ENCODE measurements around the gene ALK. TPM values are rescaled to one million over a fixed set of nuclear protein-coding genes. Genes with fewer than 3 reads are reported as not detected.

ALK gene
- total RNA-seq, 1 donor, result under 0.01 TPM

DNA sequence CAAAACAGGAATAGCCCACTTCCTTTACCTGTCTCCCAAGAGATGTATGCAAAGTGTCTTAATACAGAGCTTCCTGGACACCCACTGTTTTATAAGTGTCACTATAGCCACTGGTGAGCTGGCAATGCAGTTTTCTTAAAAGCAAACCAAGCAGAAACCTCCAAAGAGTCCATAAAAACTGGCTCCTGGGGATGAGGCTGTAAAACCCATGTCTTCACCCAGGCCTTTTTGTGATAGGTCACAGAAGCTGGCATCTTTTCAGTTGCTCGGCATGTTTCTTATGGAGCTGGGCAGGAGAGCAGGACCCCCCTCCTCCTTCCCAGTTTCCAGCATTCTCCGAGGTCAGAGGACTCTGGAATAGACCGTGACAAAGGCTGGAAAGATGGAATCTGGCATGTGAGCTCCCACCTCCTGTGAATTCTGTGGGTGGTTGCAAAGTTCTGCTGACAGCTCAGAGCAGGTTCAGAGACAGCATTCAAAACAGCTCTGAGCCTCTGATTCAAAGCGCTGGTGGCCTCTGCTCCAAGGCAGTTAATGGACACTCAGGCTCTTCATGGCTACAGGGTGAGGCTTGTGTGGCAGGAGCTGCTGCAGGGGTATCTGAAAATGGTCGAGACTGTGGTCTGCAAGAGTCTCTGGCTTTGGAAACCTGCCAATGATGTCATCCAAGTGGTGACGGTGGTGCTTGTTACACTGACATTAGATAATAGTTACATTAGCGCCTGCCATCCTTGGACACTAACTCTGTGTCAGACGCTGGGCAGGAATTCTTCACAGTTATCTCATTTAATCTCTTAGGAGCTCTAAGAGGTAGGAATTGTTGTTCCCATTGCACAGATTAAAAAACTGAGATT, 522.8 kb downstream of the ALK start:
- Histone ChIP-seq H3K79me2 (ENCODE audit: insufficient read depth, low read length) (no peaks in the 10 kb centered on the region), H2AFZ (ENCODE audit: low read length) (no peak overlapping the region), H3K36me3 (ENCODE audit: insufficient read depth, low read length) (no peaks in the 10 kb centered on the region), H3K27ac (ENCODE audit: low read depth, low read length) (no peak overlapping the region), H3K9me3 (ENCODE audit: low read depth, low read length) (no peaks in the 10 kb centered on the region), H3K4me1 (ENCODE audit: insufficient read depth, low read length) (no peaks in the 10 kb centered on the region), H3K4me2 (ENCODE audit: insufficient read depth, low read length) (no peak overlapping the region), H4K20me1 (ENCODE audit: insufficient read depth, low read length) (no peaks in the 10 kb centered on the region), H3K27me3 (ENCODE audit: insufficient read depth, low read length) (peaks cover 7% of the 10 kb centered on the region), H3K4me3 (ENCODE audit: insufficient read depth, low read length) (no peak overlapping the region)
- peak; percentile 54 for DNase-seq (ENCODE audit: insufficient read length, low spot score, missing footprints)
- TF ChIP-seq, protein P1, sequence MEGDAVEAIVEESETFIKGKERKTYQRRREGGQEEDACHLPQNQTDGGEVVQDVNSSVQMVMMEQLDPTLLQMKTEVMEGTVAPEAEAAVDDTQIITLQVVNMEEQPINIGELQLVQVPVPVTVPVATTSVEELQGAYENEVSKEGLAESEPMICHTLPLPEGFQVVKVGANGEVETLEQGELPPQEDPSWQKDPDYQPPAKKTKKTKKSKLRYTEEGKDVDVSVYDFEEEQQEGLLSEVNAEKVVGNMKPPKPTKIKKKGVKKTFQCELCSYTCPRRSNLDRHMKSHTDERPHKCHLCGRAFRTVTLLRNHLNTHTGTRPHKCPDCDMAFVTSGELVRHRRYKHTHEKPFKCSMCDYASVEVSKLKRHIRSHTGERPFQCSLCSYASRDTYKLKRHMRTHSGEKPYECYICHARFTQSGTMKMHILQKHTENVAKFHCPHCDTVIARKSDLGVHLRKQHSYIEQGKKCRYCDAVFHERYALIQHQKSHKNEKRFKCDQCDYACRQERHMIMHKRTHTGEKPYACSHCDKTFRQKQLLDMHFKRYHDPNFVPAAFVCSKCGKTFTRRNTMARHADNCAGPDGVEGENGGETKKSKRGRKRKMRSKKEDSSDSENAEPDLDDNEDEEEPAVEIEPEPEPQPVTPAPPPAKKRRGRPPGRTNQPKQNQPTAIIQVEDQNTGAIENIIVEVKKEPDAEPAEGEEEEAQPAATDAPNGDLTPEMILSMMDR (IDR thresholded peaks at IDR 0.05; ENCODE audit: extremely low read depth, low read depth, low read length), result no peak

DNA sequence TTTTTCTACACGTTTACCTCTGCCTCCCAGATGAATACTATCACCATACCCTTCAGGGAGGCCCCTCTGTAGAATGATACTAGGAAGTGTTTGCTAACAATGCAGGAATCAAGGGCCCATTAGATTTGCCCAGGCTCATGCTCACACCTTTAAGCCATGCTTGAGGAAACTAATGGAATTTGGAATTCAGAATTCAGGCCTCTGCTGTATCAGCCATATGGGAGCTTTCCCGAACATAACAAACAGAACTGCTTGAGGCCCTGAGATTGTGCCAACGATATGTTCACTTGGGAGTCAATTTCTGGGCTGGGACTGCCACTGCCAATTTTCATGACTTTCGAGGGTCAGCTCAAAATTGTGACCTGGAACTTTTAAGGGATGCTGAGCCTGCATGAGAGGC, 523.7 kb downstream of the ALK start:
- TF ChIP-seq, protein P1 (IDR thresholded peaks at IDR 0.05; ENCODE audit: extremely low read depth, low read depth, low read length), result no peak
- H3K4me1 ChIP-seq (ENCODE audit: insufficient read depth, low read length), result no peaks in the 10 kb centered on the region
- no peaks in the 10 kb centered on the region for H3K36me3 ChIP-seq (ENCODE audit: insufficient read depth, low read length)
- H4K20me1 ChIP-seq (ENCODE audit: insufficient read depth, low read length), result no peaks in the 10 kb centered on the region
- H3K9me3 ChIP-seq (ENCODE audit: low read depth, low read length), result no peaks in the 10 kb centered on the region
- no peak overlapping the region for H3K4me3 ChIP-seq (ENCODE audit: insufficient read depth, low read length)
- H3K27me3 ChIP-seq (ENCODE audit: insufficient read depth, low read length), result peaks cover 7% of the 10 kb centered on the region
- no peaks in the 10 kb centered on the region for H3K79me2 ChIP-seq (ENCODE audit: insufficient read depth, low read length)
- H3K4me2 ChIP-seq (ENCODE audit: insufficient read depth, low read length), result no peak overlapping the region
- no peak overlapping the region for H2AFZ ChIP-seq (ENCODE audit: low read length)
- no peak for DNase-seq (ENCODE audit: insufficient read length, low spot score, missing footprints)
- no peak overlapping the region for H3K27ac ChIP-seq (ENCODE audit: low read depth, low read length)

DNA sequence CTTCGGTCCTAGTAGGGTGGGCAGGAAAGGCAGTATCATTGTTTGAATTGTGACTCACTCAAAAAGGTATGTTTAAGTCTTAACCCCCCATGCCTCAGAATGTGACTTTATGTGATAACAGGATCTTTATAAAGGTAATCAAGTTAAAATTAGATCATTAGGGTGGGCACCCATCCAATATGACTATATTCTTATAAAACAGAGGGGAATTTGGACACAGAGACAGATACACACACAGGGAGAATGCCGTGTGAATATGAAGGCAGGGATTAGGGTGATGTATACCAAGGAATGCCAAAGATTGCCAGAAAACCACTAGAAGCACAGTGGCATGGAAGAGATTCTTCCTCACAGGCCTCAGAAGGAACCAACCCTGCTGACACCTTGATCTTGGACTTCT, 524.3 kb downstream of the ALK start:
- no peak overlapping the region for H3K4me3 ChIP-seq (ENCODE audit: insufficient read depth, low read length)
- peaks cover 7% of the 10 kb centered on the region for H3K27me3 ChIP-seq (ENCODE audit: insufficient read depth, low read length)
- H4K20me1 ChIP-seq (ENCODE audit: insufficient read depth, low read length), result no peaks in the 10 kb centered on the region
- no peaks in the 10 kb centered on the region for H3K9me3 ChIP-seq (ENCODE audit: low read depth, low read length)
- H3K79me2 ChIP-seq (ENCODE audit: insufficient read depth, low read length), result no peaks in the 10 kb centered on the region
- DNase-seq (ENCODE audit: insufficient read length, low spot score, missing footprints), result no peak
- no peaks in the 10 kb centered on the region for H3K4me1 ChIP-seq (ENCODE audit: insufficient read depth, low read length)
- H2AFZ ChIP-seq (ENCODE audit: low read length), result no peak overlapping the region
- H3K36me3 ChIP-seq (ENCODE audit: insufficient read depth, low read length), result no peaks in the 10 kb centered on the region
- H3K4me2 ChIP-seq (ENCODE audit: insufficient read depth, low read length), result no peak overlapping the region
- no peak overlapping the region for H3K27ac ChIP-seq (ENCODE audit: low read depth, low read length)
- TF ChIP-seq, protein P1 (IDR thresholded peaks at IDR 0.05; ENCODE audit: extremely low read depth, low read depth, low read length), result no peak

DNA sequence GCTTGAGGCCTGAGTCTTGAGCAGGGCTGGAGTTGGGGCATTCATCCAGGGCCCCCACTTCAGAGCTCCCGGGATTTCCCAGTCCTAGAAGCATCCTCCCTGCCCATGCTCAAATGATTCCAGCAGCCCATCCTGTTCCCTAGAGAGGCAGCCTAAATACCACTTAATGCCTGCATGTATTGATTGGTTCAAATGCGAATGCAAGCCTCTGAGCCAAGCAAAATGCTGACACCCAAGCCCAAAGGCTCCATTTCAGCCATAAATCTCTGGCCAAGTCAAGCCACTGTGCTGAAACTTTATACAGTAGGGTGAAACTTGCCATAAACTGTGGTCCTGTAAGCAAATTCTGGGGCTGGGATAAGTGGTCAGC, 526.4 kb downstream of the ALK start:
- H3K27me3 ChIP-seq (ENCODE audit: insufficient read depth, low read length), result peaks cover 7% of the 10 kb centered on the region
- H3K4me2 ChIP-seq (ENCODE audit: insufficient read depth, low read length), result no peak overlapping the region
- H3K79me2 ChIP-seq (ENCODE audit: insufficient read depth, low read length), result no peaks in the 10 kb centered on the region
- no peak overlapping the region for H3K4me3 ChIP-seq (ENCODE audit: insufficient read depth, low read length)
- H3K4me1 ChIP-seq (ENCODE audit: insufficient read depth, low read length), result no peaks in the 10 kb centered on the region
- TF ChIP-seq, protein P1 (IDR thresholded peaks at IDR 0.05; ENCODE audit: extremely low read depth, low read depth, low read length), result no peak
- H4K20me1 ChIP-seq (ENCODE audit: insufficient read depth, low read length), result no peaks in the 10 kb centered on the region
- no peak overlapping the region for H3K27ac ChIP-seq (ENCODE audit: low read depth, low read length)
- H3K36me3 ChIP-seq (ENCODE audit: insufficient read depth, low read length), result no peaks in the 10 kb centered on the region
- H2AFZ ChIP-seq (ENCODE audit: low read length), result no peak overlapping the region
- H3K9me3 ChIP-seq (ENCODE audit: low read depth, low read length), result no peaks in the 10 kb centered on the region
- DNase-seq (ENCODE audit: insufficient read length, low spot score, missing footprints), result no peak

All from osteoblast (primary cell).